Endothelial cell of umbilical vein (primary cell): ENCODE measurements around the gene CASD1. TPM values are rescaled to one million over a fixed set of nuclear protein-coding genes. Genes with fewer than 3 reads are reported as not detected.

Experiments used
- BruUV-seq: library from RNA; stranded (reverse); fragments of 400-500 nt; replicated peaks from 2 replicates; lab custom pipeline; 2021; lab: Mats Ljungman, UMichigan
- CTCF ChIA-PET: fragments of 300-600, 350-600 bp; sonication (Branson Sonifier 250); formaldehyde crosslinking; loops from one replicate; lab custom pipeline; 2021; ENCODE audit warnings: antibody characterized with exemption, inconsistent platforms; lab: Charles Lee
- POLR2A ChIA-PET: fragments of 300-600, 350-600 bp; sonication (Branson Sonifier 250); formaldehyde crosslinking; loops from one replicate; lab custom pipeline; 2021; ENCODE audit warnings: antibody characterized with exemption, inconsistent platforms; lab: Charles Lee
- DNase-seq: peaks from one replicate; pipeline ENCODE4 v3.0.0-alpha.2; 2011; ENCODE audit warnings: low read depth, low spot score
- FAIRE-seq: peaks from 2 replicates; lab custom pipeline; 2011; peaks lifted over from hg19 to GRCh38; lab: Jason Lieb, UNC
- H2AFZ ChIP-seq: 2 replicates; pipeline ENCODE4 v1.6.0; 2012; ENCODE audit warnings: low read depth, low read length, control low read depth, inconsistent platforms
- H3K27ac ChIP-seq: 2 replicates; pipeline ENCODE4 v1.5.1; 2011; ENCODE audit warnings: low read depth, mild to moderate bottlenecking, control low read depth, low read length, moderate library complexity; ENCODE audit not compliant: insufficient read depth
- H3K27me3 ChIP-seq, 2 experiments: 2 replicates each; pipeline versions ENCODE4 v1.6.0 to v1.6.1; 2011; ENCODE audit warnings: low read length in 2 of 2, mixed read lengths in 1 of 2; ENCODE audit not compliant: control insufficient read depth in 2 of 2, insufficient read depth in 2 of 2
- H3K36me3 ChIP-seq, 2 experiments: 2 replicates in 1 of 2; 3 replicates in 1 of 2; pipeline ENCODE4 v1.5.1; 2011; ENCODE audit warnings: low read length in 2 of 2, mild to moderate bottlenecking in 1 of 2, moderate library complexity in 1 of 2; ENCODE audit not compliant: control insufficient read depth in 2 of 2, insufficient read depth in 2 of 2; ENCODE audit errors: extremely low read depth in 1 of 2
- H3K4me1 ChIP-seq: 3 replicates; pipeline ENCODE4 v1.5.1; 2011; ENCODE audit warnings: mild to moderate bottlenecking, low read length; ENCODE audit not compliant: control insufficient read depth, insufficient read depth; ENCODE audit errors: extremely low read depth
- H3K4me2 ChIP-seq: 2 replicates; pipeline ENCODE4 v1.6.1; 2011; ENCODE audit warnings: low read length, control low read depth, mixed read lengths; ENCODE audit not compliant: insufficient read depth
- H3K4me3 ChIP-seq, 3 experiments: fragments of 200-600 bp in 1 of 3; sonication (generic), shearing (Covaris generic) in 1 of 3; replicated peaks in 1 of 3; 2 replicates each; pipeline ENCODE4 v1.5.1; 2011 to 2016; ENCODE audit warnings: control low read depth in 3 of 3, low read length in 3 of 3, mild to moderate bottlenecking in 2 of 3, inconsistent platforms in 1 of 3, low read depth in 1 of 3, moderate library complexity in 1 of 3; ENCODE audit not compliant: insufficient read depth in 1 of 3
- H3K79me2 ChIP-seq: 2 replicates; pipeline ENCODE4 v1.6.0; 2012; ENCODE audit warnings: low read length, inconsistent platforms; ENCODE audit not compliant: control insufficient read depth, insufficient read depth
- H3K9ac ChIP-seq: replicated peaks from 2 replicates; pipeline ENCODE3; 2011; ENCODE audit warnings: low read length, control low read depth; ENCODE audit not compliant: insufficient read depth; ENCODE audit errors: extremely low read depth
- H3K9me1 ChIP-seq: replicated peaks from 3 replicates; pipeline ENCODE4 v1.6.0; 2011; ENCODE audit warnings: mild to moderate bottlenecking, low read length; ENCODE audit not compliant: control insufficient read depth, insufficient read depth; ENCODE audit errors: extremely low read depth
- H3K9me3 ChIP-seq: replicated peaks from 2 replicates; pipeline ENCODE4 v1.5.1; 2012; ENCODE audit warnings: low read length, inconsistent platforms; ENCODE audit not compliant: control insufficient read depth, insufficient read depth
- H4K20me1 ChIP-seq: replicated peaks from 2 replicates; pipeline ENCODE3; 2011; ENCODE audit warnings: mild to moderate bottlenecking, low read length; ENCODE audit not compliant: control insufficient read depth, insufficient read depth; ENCODE audit errors: extremely low read depth
- CTCF ChIP-seq, 2 donors: IDR thresholded peaks; 1 replicate in 1 of 2; 2 replicates in 1 of 2; pipeline ENCODE4 v1.5.1; 2011; ENCODE audit warnings: low read length in 2 of 2, mild to moderate bottlenecking in 2 of 2, moderate library complexity in 2 of 2, control low read depth in 1 of 2, inconsistent platforms in 1 of 2, low read depth in 1 of 2; ENCODE audit not compliant: insufficient read depth in 1 of 2; ENCODE audit errors: extremely low read depth in 1 of 2
- FOS ChIP-seq: IDR thresholded peaks from 2 replicates; pipeline ENCODE4 v1.6.1; 2011; ENCODE audit warnings: mild to moderate bottlenecking, low read length, moderate library complexity, borderline replicate concordance; ENCODE audit not compliant: insufficient read depth
- GATA2 ChIP-seq: IDR thresholded peaks from 2 replicates; pipeline ENCODE4 v1.7.0; 2011; ENCODE audit warnings: low read depth, mild to moderate bottlenecking, moderate library complexity, mixed read lengths, low read length; ENCODE audit not compliant: insufficient read length, insufficient read depth
- JUN ChIP-seq: IDR thresholded peaks from 2 replicates; pipeline ENCODE4 v1.6.1; 2011; ENCODE audit warnings: borderline replicate concordance, low read depth; ENCODE audit not compliant: insufficient read length, insufficient read depth
- MAX ChIP-seq: IDR thresholded peaks from 2 replicates; pipeline ENCODE4 v1.6.1; 2011; ENCODE audit not compliant: insufficient read depth, insufficient read length
- MYC ChIP-seq: IDR thresholded peaks from one replicate; pipeline ENCODE4 v1.6.1; 2011; ENCODE audit warnings: mild to moderate bottlenecking, low read depth, low read length
- dilution Hi-C: fragments of 300-500 bp; cut with MboI; formaldehyde crosslinking; loops from one replicate; pipeline ENCODE4 v1.15.0; 2019; ENCODE audit warnings: low sequenced_read_pairs; ENCODE audit not compliant: extremely low pct_ligation_motif_present
- intact Hi-C: fragments of 100-400 bp; cut with micrococcal nuclease; formaldehyde crosslinking; loops from one replicate; pipeline ENCODE4 v1.10.0; 2022
- polyA plus RNA-seq, 4 experiments: library from polyadenylated mRNA; depleted of rRNA in 3 of 4; stranded (reverse) in 3 of 4; unstranded in 1 of 4; fragments of >200 nt; gene quantifications; 2 replicates each; pipeline versions ENCODE4 v1.2.1 to v1.2.3, GENCODE V29; 2011 to 2012; ENCODE audit warnings: missing spikeins in 1 of 4
- total RNA-seq: library from RNA; stranded (reverse); gene quantifications from 2 replicates; pipeline ENCODE4 v1.2.3, GENCODE V29; 2021

CASD1 gene
- total and polyA plus RNA-seq, 2 donors (not counting 3 experiments of a cell fraction or from before 2014, with no cell fraction given): 8.6 to 16.0 TPM

DNA sequence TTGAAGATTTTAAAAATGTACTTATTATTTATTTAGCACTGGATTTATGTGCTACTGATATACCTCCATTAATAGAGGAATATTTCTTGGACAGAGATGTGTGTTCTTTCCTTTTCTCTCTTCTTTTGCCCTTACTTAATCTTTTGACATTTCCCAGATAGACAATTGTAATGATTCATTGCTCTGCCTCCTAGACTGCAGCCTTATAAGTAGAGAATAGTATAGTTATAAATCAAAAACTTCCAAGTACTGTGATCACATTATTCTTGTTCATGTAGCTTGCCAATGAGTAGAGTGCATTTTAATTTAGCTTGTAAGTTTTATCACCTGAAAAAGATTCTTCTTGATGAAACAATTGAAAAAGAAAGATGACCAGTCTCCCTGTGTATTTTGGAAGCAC, 47.6 kb downstream of the CASD1 start:
- Histone ChIP-seq H3K9ac (no peak overlapping the region), H2AFZ (no peak overlapping the region), H3K79me2 (no peaks in the 10 kb centered on the region), H3K27me3 (no peaks in the 10 kb centered on the region), H3K4me1 (peaks cover 2% of the 10 kb centered on the region), H3K36me3 (no peaks in the 10 kb centered on the region), H3K4me3 (no peak overlapping the region), H3K27ac (no peak overlapping the region), H3K4me2 (no peak overlapping the region), H3K9me3 (no peaks in the 10 kb centered on the region), H4K20me1 (no peaks in the 10 kb centered on the region), H3K9me1 (no peaks in the 10 kb centered on the region)
- FAIRE-seq: no peak
- CTCF ChIA-PET: interaction anchor here (0.6 kb wide), 1 partner anchor 878 kb away, joined by 4 read pairs; no protein-coding TSS in a partner anchor
- dilution Hi-C loops (no loop called here), intact Hi-C loops (no loop called here)
- no peak for TF ChIP-seq CTCF (IDR thresholded peaks at IDR 0.05; ENCODE audit: extremely low read depth in 1 of 2, insufficient read depth in 1 of 2, low read depth in 1 of 2, low read length in 2 of 2)
- TF ChIP-seq FOS: no peak
- no peak for TF ChIP-seq MAX
- TF ChIP-seq JUN: no peak
- no peak for TF ChIP-seq MYC
- no peak for TF ChIP-seq GATA2
- BruUV-seq: no TSS peak
- POLR2A ChIA-PET: no interaction called here
- DNase-seq: no peak
